ENCODE results near the gene CDC42BPG. TPM values are rescaled to one million over a fixed set of nuclear protein-coding genes. Genes with fewer than 3 reads are reported as not detected.

CDC42BPG gene
- total RNA-seq, 2 donors from 2014 or later, result 17.2 to 24.0 TPM

- Histone ChIP-seq H3K27ac (no peak overlapping the region), H3K27me3 (replicated peaks; ENCODE audit: insufficient read depth) (no peaks in the 10 kb centered on the region), H3K4me1 (replicated peaks) (no peaks in the 10 kb centered on the region), H3K9me3 (no peaks in the 10 kb centered on the region), H3K36me3 (peaks cover 0 to 3% of the 10 kb centered on the region in 2 donors), H3K4me3 (no peak overlapping the region)
- no peak for DNase-seq (ENCODE audit: low spot score)
- WGBS, result 80% methylated on average over 20 of the region's 20 CpGs
- TF ChIP-seq POLR2AphosphoS5 (IDR thresholded peaks at IDR 0.05), result no peak
- TF ChIP-seq CTCF (IDR thresholded peaks at IDR 0.05), result no peak
- no peak for TF ChIP-seq POLR2A (IDR thresholded peaks at IDR 0.05)
- intact Hi-C loops (cut with DNase I), result loop anchor here (10.0 kb wide), 1 partner anchor 258 kb away; the partner anchor contains the start of genes TM7SF2 and ZNHIT2
Observed at GRCh38 chr11:64856382-64857227, 12.2 kb upstream of the CDC42BPG start.

GRCh38 chr11:64855596-64856304, 11.3 kb upstream of the CDC42BPG start:
- Histone ChIP-seq H3K36me3 (peaks cover 0 to 3% of the 10 kb centered on the region in 2 donors), H3K27ac (peak overlapping the region in 1 of 2 donors; percentile 36), H3K27me3 (replicated peaks; ENCODE audit: insufficient read depth) (no peaks in the 10 kb centered on the region), H3K9me3 (no peaks in the 10 kb centered on the region), H3K4me1 (replicated peaks) (no peaks in the 10 kb centered on the region), H3K4me3 (no peak overlapping the region)
- intact Hi-C loops (cut with DNase I), result loop anchor here (10.0 kb wide), 1 partner anchor 259 kb away; the partner anchor contains the start of genes TM7SF2 and ZNHIT2
- 83% methylated on average over 21 of the region's 22 CpGs for WGBS
- TF ChIP-seq CTCF (IDR thresholded peaks at IDR 0.05), result no peak
- no peak for TF ChIP-seq POLR2A (IDR thresholded peaks at IDR 0.05)
- DNase-seq (ENCODE audit: low spot score), result no peak

GRCh38 chr11:64854534-64855502, 10.4 kb upstream of the CDC42BPG start:
- Histone ChIP-seq H3K27me3 (replicated peaks; ENCODE audit: insufficient read depth) (no peaks in the 10 kb centered on the region), H3K9me3 (no peaks in the 10 kb centered on the region), H3K27ac (peak overlapping the region; percentile 19 to 36), H3K4me1 (replicated peaks) (no peaks in the 10 kb centered on the region), H3K4me3 (no peak overlapping the region), H3K36me3 (peaks cover 0 to 3% of the 10 kb centered on the region in 2 donors)
- TF ChIP-seq POLR2AphosphoS5 (IDR thresholded peaks at IDR 0.05) (peak; percentile 67), CTCF (IDR thresholded peaks at IDR 0.05) (no peak), POLR2A (IDR thresholded peaks at IDR 0.05) (no peak)
- 80% methylated on average over 43 of the region's 45 CpGs for WGBS
- intact Hi-C loops (cut with DNase I), result loop anchor here (10.0 kb wide), 1 partner anchor 260 kb away; the partner anchor contains the start of genes TM7SF2 and ZNHIT2
- no peak for DNase-seq (ENCODE audit: low spot score)

- Histone ChIP-seq H3K9me3 (no peaks in the 10 kb centered on the region), H3K4me3 (no peak overlapping the region), H3K4me1 (replicated peaks) (no peaks in the 10 kb centered on the region), H3K36me3 (peaks cover 0 to 3% of the 10 kb centered on the region in 2 donors), H3K27ac (no peak overlapping the region), H3K27me3 (replicated peaks; ENCODE audit: insufficient read depth) (no peaks in the 10 kb centered on the region)
- intact Hi-C loops (cut with DNase I), result loop anchor here (10.0 kb wide), 1 partner anchor 261 kb away; the partner anchor contains the start of genes TM7SF2 and ZNHIT2
- no peak for DNase-seq (ENCODE audit: low spot score)
- TF ChIP-seq POLR2AphosphoS5 (IDR thresholded peaks at IDR 0.05) (no peak), CTCF (IDR thresholded peaks at IDR 0.05) (no peak), POLR2A (IDR thresholded peaks at IDR 0.05) (no peak)
- 94% methylated on average over 25 of the region's 25 CpGs for WGBS
Observed at GRCh38 chr11:64854157-64854533, 9.7 kb upstream of the CDC42BPG start.
